ENCODE measurements around the gene CEPT1. TPM values are rescaled to one million over a fixed set of nuclear protein-coding genes. Genes with fewer than 3 reads are reported as not detected.

CEPT1 gene
- total and polyA plus RNA-seq, 2 donors from 2014 or later: 19.2 to 35.7 TPM

GRCh38 chr1:111205714-111206050 is 65.7 kb downstream of the CEPT1 start:
- Histone ChIP-seq H3K27ac (ENCODE audit: low read depth in 2 of 2, low read length in 2 of 2) (no peak overlapping the region), H3K36me3 (ENCODE audit: control insufficient read depth in 2 of 3, insufficient read depth in 3 of 3, low read length in 3 of 3) (no peaks in the 10 kb centered on the region), H3K9me3 (ENCODE audit: control insufficient read depth in 2 of 3, insufficient read depth in 1 of 3, low read length in 3 of 3) (no peaks in the 10 kb centered on the region), H3K4me1 (ENCODE audit: control insufficient read depth in 2 of 3, insufficient read depth in 2 of 3, low read depth in 1 of 3, low read length in 3 of 3) (peaks cover 0 to 23% (median 12%) of the 10 kb centered on the region in 3 donors), H3K27me3 (ENCODE audit: control insufficient read depth, insufficient read depth, low read length) (peaks cover 3% of the 10 kb centered on the region), H3K4me3 (ENCODE audit: low read length in 3 of 3) (no peak overlapping the region), H3K9ac (ENCODE audit: low read length in 3 of 3) (no peak overlapping the region)
- no peak for TF ChIP-seq CTCF (IDR thresholded peaks at IDR 0.05; ENCODE audit: borderline replicate concordance, extremely low read depth, insufficient read depth)
- FAIRE-seq: no peak
- no peak for DNase-seq
- intact Hi-C loops (cut with DNase I): no loop called here

- H3K27ac ChIP-seq (ENCODE audit: low read depth in 2 of 2, low read length in 2 of 2): no peak overlapping the region
- no peaks in the 10 kb centered on the region for H3K36me3 ChIP-seq (ENCODE audit: control insufficient read depth in 2 of 3, insufficient read depth in 3 of 3, low read length in 3 of 3)
- no peak for DNase-seq
- no peak overlapping the region for H3K4me3 ChIP-seq (ENCODE audit: low read length in 3 of 3)
- no peak for FAIRE-seq
- peaks cover 3% of the 10 kb centered on the region for H3K27me3 ChIP-seq (ENCODE audit: control insufficient read depth, insufficient read depth, low read length)
- H3K9ac ChIP-seq (ENCODE audit: low read length in 3 of 3): no peak overlapping the region
- H3K9me3 ChIP-seq (ENCODE audit: control insufficient read depth in 2 of 3, insufficient read depth in 1 of 3, low read length in 3 of 3): no peaks in the 10 kb centered on the region
- peaks cover 0 to 3% (median 0%) of the 10 kb centered on the region in 3 donors for H3K4me1 ChIP-seq (ENCODE audit: control insufficient read depth in 2 of 3, insufficient read depth in 2 of 3, low read depth in 1 of 3, low read length in 3 of 3)
- TF ChIP-seq CTCF (IDR thresholded peaks at IDR 0.05; ENCODE audit: borderline replicate concordance, extremely low read depth, insufficient read depth): no peak
- intact Hi-C loops (cut with DNase I): no loop called here
Measured at GRCh38 chr1:111208921-111209320, 68.9 kb downstream of the CEPT1 start.

DNA sequence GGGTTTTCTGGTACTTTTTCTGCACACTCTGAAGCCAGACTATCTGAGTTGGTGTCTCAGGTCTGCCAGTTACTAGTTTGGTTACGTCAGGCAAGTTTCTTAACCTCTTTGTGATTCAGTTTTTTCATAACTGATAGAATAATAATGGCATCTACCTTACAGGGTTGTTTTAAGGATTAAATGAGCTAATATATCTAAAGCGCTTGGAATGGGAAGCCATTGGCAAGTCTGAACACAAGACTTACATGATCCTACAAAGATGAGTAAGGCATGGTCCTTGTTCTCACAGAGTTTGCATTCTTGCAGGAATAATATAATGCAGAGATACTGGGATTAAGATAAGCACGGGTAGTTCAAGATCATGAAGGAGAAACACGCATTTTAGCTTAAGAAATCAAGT is 69.6 kb downstream of the CEPT1 start:
- TF ChIP-seq CTCF (IDR thresholded peaks at IDR 0.05; ENCODE audit: borderline replicate concordance, extremely low read depth, insufficient read depth): no peak
- intact Hi-C loops (cut with DNase I): no loop called here
- H3K9me3 ChIP-seq (ENCODE audit: control insufficient read depth in 2 of 3, insufficient read depth in 1 of 3, low read length in 3 of 3): no peaks in the 10 kb centered on the region
- H3K36me3 ChIP-seq (ENCODE audit: control insufficient read depth in 2 of 3, insufficient read depth in 3 of 3, low read length in 3 of 3): no peaks in the 10 kb centered on the region
- peaks cover 0 to under 1% (median 0%) of the 10 kb centered on the region in 3 donors for H3K4me1 ChIP-seq (ENCODE audit: control insufficient read depth in 2 of 3, insufficient read depth in 2 of 3, low read depth in 1 of 3, low read length in 3 of 3)
- no peak overlapping the region for H3K4me3 ChIP-seq (ENCODE audit: low read length in 3 of 3)
- no peak overlapping the region for H3K9ac ChIP-seq (ENCODE audit: low read length in 3 of 3)
- no peak for DNase-seq
- FAIRE-seq: no peak
- peaks cover 2% of the 10 kb centered on the region for H3K27me3 ChIP-seq (ENCODE audit: control insufficient read depth, insufficient read depth, low read length)
- H3K27ac ChIP-seq (ENCODE audit: low read depth in 2 of 2, low read length in 2 of 2): no peak overlapping the region

DNA sequence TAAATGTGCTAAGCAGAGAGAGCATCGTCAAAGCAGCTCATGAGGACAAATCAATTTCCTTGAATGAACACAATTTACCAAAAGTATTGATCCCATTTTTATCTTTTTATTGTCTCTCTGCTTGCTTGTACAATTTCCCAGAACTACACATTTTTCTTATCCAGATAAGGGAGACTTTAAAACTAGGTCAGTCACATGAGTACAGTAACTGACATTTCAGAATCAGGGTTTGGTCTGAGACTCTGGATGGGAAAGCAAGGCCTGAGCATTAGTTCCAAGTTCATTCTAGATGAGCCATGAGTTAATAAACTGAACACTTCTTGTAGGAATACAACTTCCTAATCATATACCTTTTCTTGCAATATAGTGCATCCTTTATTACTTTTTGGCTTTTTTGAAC is 71.9 kb downstream of the CEPT1 start:
- H3K27me3 ChIP-seq (ENCODE audit: control insufficient read depth, insufficient read depth, low read length): no peaks in the 10 kb centered on the region
- H3K4me1 ChIP-seq (ENCODE audit: control insufficient read depth in 2 of 3, insufficient read depth in 2 of 3, low read depth in 1 of 3, low read length in 3 of 3): peaks cover 0 to 2% (median 0%) of the 10 kb centered on the region in 3 donors
- FAIRE-seq (no peak), DNase-seq (no peak)
- no peaks in the 10 kb centered on the region for H3K9me3 ChIP-seq (ENCODE audit: control insufficient read depth in 2 of 3, insufficient read depth in 1 of 3, low read length in 3 of 3)
- H3K4me3 ChIP-seq (ENCODE audit: low read length in 3 of 3): no peak overlapping the region
- intact Hi-C loops (cut with DNase I): no loop called here
- no peak for TF ChIP-seq CTCF (IDR thresholded peaks at IDR 0.05; ENCODE audit: borderline replicate concordance, extremely low read depth, insufficient read depth)
- no peak overlapping the region for H3K9ac ChIP-seq (ENCODE audit: low read length in 3 of 3)
- H3K27ac ChIP-seq (ENCODE audit: low read depth in 2 of 2, low read length in 2 of 2): no peak overlapping the region
- no peaks in the 10 kb centered on the region for H3K36me3 ChIP-seq (ENCODE audit: control insufficient read depth in 2 of 3, insufficient read depth in 3 of 3, low read length in 3 of 3)
